Measurements from ENCODE around the gene LAMA1.

The LAMA1 gene

GRCh38 chr18:6994056-6994770, 123.4 kb downstream of the LAMA1 start:
- no peak for DNase-seq (ENCODE audit: low read depth)

- no peak for DNase-seq (ENCODE audit: low read depth)
Measured at GRCh38 chr18:6992761-6993160, 124.8 kb downstream of the LAMA1 start.

GRCh38 chr18:6983366-6983765, 134.2 kb downstream of the LAMA1 start:
- no peak for DNase-seq (ENCODE audit: low read depth)

- DNase-seq (ENCODE audit: low read depth), result no peak
Measured at GRCh38 chr18:6982398-6982797, 135.2 kb downstream of the LAMA1 start.

- DNase-seq (ENCODE audit: low read depth), result no peak
Measured at GRCh38 chr18:6980363-6980762, 137.2 kb downstream of the LAMA1 start.

- no peak for DNase-seq (ENCODE audit: low read depth)
Measured at GRCh38 chr18:6979954-6980353, 137.6 kb downstream of the LAMA1 start.

GRCh38 chr18:6976935-6977334, 140.7 kb downstream of the LAMA1 start:
- DNase-seq (ENCODE audit: low read depth), result no peak

- no peak for DNase-seq (ENCODE audit: low read depth)
Measured at GRCh38 chr18:6975084-6975483, 142.5 kb downstream of the LAMA1 start.

GRCh38 chr18:6971823-6972478, 145.6 kb downstream of the LAMA1 start:
- DNase-seq (ENCODE audit: low read depth), result no peak

- no peak for DNase-seq (ENCODE audit: low read depth)
Measured at GRCh38 chr18:6963452-6964097, 154.0 kb downstream of the LAMA1 start.

GRCh38 chr18:6962571-6963451, 154.8 kb downstream of the LAMA1 start:
- DNase-seq (ENCODE audit: low read depth), result no peak

GRCh38 chr18:6961331-6961730, 156.3 kb downstream of the LAMA1 start:
- DNase-seq (ENCODE audit: low read depth), result no peak

GRCh38 chr18:6960656-6961055, 156.9 kb downstream of the LAMA1 start:
- DNase-seq (ENCODE audit: low read depth), result no peak

GRCh38 chr18:6960124-6960523, 157.5 kb downstream of the LAMA1 start:
- no peak for DNase-seq (ENCODE audit: low read depth)

- DNase-seq (ENCODE audit: low read depth), result no peak
Measured at GRCh38 chr18:6959110-6959509, 158.5 kb downstream of the LAMA1 start.

- DNase-seq (ENCODE audit: low read depth), result no peak
Measured at GRCh38 chr18:6956999-6957398, 160.6 kb downstream of the LAMA1 start.

- DNase-seq (ENCODE audit: low read depth), result no peak
Measured at GRCh38 chr18:6956495-6956894, 161.1 kb downstream of the LAMA1 start.

- no peak for DNase-seq (ENCODE audit: low read depth)
Measured at GRCh38 chr18:6955304-6955703, 162.3 kb downstream of the LAMA1 start.

- DNase-seq (ENCODE audit: low read depth), result no peak
Measured at GRCh38 chr18:6954501-6954900, 163.1 kb downstream of the LAMA1 start.

- no peak for DNase-seq (ENCODE audit: low read depth)
Measured at GRCh38 chr18:6951336-6952090, 166.1 kb downstream of the LAMA1 start.

- no peak for DNase-seq (ENCODE audit: low read depth)
Measured at GRCh38 chr18:6950641-6951040, 167.0 kb downstream of the LAMA1 start.
